Islet precursor cell (in vitro differentiated cells): ENCODE data around the gene C1QTNF8.
"Not testable (repeated sequence)": the region's sequence is repeated elsewhere in the genome, so short reads cannot be mapped to it uniquely, and the experiment has no call there.

Source experiments
- DNase-seq: peaks from one replicate; pipeline ENCODE4 v3.0.0-alpha.2; 2018

Gene C1QTNF8

DNA sequence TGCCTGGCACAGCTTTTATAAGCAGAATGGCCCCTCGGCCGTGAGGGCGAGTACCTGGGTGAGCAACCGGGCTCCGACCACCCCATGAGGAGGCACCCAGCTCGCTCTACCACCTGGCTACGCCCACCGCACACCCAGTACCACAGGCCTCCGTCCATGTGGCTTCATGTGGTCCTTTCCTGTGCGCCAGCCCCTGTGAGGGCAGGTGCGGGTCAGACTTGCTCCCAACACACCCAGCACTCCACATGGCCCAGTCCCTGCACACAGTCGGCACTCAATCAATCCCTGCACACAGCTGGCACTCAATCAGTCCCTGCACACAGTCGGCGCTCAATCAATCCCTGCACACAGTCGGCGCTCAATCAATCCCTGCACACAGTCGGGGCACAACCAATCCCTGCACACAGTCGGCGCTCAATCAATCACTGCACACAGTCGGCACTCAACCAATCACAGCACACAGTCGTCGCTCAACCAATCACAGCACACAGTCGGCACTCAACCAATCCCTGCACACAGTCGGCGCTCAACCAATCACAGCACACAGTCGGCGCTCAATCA lies 4.0 kb downstream of the C1QTNF8 start:
- DNase-seq = no peak

DNA sequence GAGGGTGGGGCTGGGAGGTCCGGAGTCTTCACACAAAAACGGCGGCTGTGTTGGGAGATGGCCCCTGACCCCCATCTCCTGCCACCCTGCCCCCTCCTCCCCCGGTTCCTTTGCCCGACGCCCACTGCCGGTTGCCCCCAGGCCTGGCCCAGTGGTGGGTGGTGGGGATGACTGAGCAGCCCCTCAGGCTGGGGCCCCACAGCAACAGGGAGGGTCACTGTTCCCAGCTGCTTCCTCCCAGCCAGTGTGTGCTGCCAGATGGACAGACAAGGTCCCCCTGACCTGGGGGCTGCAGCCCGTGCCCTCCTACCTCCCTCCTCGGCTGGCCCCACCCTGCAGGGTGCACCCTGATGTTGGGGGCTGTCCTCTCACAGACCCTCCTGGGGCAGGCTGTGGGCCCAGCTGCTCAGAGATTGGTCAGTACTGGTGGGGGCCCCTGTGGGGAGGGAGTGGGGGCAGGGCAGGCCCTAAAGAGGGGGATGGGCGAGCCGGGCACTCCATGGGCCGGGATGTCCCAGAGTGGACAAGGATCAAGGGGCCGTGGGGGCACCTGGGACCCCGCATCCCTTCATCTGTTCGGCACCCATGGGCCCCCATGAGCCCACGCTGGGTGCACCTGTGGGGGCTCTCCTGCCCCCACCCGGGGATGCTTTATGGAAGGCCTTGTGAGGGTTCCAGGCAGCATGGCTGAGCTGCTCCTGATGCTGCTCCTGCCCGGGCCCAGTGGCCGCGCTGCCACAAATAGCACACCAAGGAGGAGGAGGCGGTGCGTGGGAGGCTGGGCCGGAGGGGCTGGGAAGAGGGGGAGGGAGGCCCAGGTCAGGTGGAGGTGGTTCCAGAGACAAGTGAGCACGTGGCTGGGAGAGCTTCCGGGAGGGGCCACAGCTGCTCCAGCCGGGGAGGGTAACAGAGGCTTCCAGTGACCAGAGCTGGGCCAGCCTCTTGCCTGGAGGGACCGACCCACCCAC lies 5.1 kb downstream of the C1QTNF8 start:
- DNase-seq = no peak

DNA sequence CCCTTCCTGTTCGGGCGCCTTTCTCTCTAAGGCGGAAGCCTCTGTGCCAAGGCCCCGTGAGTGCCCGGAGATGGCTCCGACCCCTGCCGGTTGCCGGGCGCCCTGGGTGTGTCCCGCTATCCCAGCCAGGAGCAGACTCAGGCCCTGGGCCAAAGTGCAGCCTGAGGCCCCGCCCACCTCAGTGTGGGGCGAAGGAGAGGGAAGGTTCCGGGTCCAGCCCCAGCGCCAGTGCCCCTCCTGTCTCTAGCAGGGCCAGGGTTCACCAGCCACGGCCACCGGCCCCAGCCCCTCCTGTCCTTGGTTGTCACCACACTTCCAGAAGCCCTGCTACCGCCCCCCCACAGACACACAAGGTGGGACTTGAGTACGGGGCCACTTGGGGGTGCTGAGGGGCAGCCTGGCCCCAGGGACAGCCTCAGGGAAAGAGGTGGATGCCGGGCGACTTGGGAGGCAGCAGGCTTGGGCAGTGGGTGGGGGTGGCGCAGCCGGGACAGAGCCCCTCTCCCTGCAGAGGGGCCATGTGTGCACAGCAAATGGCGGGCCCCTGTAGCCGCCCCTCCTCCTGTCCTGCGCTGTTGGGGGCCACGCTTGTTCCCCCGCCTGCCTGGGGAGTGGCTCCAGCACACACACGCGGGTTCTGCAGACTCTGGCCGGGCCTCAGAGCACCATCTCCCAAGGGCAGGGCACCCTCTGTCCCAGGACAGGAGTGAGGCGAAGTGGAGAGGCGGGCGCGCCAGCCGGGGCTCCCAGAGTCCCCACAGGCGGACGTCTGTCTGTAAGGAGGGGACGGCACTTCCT lies 6.0 kb downstream of the C1QTNF8 start:
- no peak for DNase-seq

DNA sequence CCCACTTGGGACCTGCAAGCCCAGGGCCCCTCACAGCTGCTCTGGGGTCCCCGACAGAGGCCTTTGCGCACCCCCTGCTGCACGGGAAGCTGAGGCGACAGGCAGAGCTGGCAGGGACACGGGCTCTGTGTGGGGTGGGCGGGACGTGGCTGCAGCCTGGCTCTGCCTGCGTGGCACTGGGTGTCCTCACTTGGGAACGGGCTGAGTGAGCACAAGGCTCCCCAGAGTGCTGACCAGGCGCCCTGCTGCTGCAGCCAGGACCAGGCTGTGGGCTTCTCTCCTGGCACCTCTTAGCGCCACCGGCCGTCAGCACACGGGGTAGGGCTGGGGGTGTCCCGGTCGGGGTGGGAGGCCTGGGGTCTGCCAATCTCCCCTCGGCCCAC lies 6.6 kb downstream of the C1QTNF8 start:
- DNase-seq = no peak

DNA sequence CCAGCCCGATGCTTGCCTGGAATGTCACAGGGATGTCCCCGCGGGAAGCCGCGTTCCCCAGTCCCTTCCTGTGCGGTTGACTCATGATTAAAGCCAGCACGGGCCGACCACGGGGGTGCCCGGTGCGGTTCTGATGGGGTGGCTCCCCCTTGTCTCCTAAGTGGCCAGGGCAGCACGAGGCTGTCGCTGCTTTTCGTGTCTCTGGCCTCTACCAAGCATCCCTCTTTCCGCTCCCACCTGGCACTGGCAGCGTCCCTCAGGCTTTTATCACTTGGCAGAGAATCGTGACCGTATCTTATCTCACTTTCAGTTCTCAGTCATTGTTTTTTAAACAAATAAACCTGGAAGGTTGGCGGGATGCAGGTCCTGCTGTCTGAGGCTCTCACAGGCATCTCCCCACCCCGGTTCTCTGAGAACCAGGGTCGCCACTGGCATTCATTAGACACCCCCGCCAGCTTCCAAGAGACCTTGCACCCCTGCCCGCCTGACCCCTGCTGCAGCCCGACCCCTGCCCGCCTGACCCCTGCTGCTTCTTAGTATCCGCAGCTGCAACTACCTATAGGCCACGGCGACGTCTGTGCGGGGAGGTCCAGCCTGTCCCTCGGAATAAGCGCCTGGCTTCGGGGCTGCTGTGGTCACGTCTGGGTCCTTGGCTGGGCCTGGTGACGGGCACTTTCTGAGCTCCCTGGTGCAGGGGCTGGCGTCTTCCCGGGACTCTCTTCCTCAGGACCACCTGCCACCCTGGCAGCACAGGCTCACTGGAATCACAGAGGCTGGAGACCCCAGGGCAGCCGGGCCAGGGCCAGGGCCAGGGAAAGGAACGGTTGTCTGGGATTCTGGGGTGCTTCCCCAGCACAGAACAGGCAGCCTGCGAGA lies 7.5 kb downstream of the C1QTNF8 start:
- DNase-seq = no peak

- DNase-seq = not testable (repeated sequence)
These were observed 9.6 kb downstream of the C1QTNF8 start for GRCh38 chr16:1086443-1086842.

DNA sequence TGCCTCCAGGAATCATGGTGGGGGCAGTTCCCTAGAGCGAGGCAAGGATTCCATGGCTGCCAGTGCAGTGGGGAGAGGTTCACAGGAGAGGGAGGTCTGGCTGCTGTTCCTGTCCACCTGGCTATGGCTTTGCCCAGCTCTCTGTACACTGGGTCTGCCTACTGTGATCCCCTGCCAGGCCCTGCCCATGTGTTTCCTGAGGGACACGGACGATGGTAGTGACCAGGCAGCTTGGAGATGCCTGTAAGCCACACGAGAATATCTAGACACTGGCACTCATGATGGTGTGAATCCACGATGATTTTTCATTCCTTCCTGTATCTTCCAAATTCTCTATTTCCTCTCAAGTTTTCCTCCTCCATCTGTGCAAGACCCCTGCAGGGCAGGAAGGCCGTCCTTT lies 11.1 kb downstream of the C1QTNF8 start:
- DNase-seq = no peak

DNA sequence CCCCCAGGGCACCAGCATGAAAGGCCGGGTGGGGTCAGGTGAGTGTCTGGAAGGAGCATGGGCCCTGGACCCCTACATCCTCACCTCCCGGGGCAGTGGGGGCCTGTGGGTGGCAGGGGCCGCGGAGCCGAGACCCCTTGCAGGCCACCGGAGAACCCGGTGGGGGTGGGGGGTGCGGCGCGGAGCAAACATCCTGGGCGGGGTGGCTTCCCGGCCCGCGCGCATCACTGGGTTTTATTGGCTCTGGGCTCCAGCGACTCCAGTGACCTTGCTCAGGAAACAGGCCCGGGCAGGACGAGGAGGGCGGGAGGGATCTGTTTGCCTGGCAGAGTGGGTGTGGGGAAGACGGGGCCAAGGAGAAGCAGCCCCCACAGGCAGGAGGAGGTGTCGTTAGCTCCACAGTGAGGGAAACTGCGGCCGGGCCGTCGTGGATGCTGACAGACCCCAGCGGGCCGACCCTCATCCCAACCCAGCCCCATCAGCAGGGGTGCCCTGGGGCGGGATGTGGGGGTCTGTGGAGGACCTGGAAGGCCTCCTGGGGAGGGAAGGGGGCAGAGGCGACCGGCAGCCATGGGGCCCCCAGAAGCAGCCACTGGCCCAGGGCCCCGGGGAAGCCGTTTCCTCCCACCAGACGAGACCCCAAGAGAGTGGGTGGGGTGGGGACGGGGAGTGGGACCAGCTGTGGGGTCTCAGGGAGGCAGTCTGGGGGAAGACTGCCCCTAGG lies 12.9 kb downstream of the C1QTNF8 start:
- DNase-seq = no peak

- no peak for DNase-seq
These were observed 13.6 kb downstream of the C1QTNF8 start for GRCh38 chr16:1082266-1082951.

GRCh38 chr16:1081734-1082265 lies 14.2 kb downstream of the C1QTNF8 start:
- no peak for DNase-seq

DNA sequence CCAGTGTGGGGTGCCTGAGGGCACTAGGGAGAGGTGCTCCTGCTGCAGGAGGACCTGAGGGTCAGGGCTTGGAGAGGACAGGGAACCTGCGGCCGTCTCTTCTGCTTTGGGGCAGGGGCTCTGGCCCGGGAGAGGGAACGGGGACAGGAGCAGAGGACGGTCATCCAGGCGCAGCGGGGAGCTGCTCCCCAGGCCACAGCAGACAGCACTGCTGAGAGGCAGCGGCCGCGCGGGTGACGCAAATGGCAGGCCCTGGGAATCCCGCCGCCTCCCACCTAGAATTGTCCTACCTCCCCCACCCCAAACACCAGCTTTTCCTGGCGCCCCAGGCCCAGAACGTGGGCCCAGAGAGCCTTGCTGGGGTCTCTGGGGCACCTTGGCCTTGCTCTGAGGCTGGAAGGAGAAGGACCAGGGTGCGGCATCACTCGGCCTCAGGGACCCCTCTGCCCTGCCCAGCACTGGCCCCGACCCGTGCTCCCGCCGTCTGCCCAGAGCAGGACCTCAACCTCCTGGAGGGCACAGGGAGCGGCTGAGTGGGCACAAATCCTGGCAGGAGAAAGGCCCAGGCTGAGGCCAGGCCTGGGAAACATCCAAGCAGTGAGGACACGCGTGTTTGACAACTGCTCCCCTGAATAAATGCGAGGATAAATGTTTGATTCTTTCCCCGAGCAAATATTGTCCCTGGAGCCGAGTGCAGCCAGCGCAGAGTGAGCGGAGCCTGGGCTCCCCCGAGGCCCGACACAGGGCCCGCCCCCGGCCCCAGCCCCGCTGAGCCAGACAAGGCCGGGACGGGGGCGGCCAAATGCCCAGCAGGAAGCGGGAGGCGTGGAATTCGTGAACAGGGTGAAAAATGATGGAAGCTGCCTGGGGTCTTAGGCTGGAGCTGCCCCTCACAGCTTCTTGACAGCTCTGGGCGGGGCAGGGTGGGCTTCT lies 15.0 kb downstream of the C1QTNF8 start:
- no peak for DNase-seq

- no peak for DNase-seq
These were observed 16.1 kb downstream of the C1QTNF8 start for GRCh38 chr16:1079786-1080525.

DNA sequence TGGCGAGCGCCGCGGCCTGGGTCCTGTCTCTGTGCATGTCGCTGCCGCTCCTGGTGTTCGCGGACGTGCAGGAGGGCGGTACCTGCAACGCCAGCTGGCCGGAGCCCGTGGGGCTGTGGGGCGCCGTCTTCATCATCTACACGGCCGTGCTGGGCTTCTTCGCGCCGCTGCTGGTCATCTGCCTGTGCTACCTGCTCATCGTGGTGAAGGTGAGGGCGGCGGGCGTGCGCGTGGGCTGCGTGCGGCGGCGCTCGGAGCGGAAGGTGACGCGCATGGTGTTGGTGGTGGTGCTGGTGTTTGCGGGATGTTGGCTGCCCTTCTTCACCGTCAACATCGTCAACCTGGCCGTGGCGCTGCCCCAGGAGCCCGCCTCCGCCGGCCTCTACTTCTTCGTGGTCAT lies 16.7 kb downstream of the C1QTNF8 start:
- no peak for DNase-seq

GRCh38 chr16:1078579-1079021 lies 17.4 kb downstream of the C1QTNF8 start:
- DNase-seq = no peak

DNA sequence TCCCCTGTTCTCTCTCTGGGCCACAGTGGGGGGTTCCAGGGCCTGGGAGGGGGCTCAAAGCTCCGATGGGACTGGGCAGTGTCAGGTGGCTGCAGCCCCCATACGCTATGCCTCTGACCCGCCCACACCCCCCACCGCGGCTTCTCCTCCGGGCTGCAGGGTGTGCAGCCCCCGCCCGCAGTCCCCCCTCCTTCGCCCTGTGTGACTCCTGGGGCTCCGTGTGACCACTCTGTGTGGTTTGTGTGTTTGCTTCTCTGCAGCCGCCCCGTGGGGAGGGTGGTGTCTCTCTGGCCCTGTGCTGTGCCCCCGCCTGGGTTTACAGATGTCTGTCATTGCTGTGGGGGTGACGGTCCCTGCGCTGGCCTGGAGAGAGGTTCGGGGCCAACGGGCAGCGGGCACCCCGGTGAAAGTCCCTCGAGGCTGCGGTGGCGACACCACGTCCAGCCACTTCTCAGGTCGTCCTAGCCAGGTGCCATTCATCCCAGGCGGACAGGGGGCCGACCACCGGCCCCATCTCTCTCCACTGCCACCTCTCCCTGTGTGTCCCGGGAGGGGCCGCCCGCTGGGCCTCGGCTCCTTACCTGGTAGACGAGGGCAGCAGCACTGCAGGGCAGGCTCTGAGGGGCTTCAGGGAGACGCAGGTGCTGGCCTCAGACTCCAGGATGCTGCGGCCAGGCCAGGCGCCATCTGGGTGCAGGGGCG lies 18.0 kb downstream of the C1QTNF8 start:
- no peak for DNase-seq

DNA sequence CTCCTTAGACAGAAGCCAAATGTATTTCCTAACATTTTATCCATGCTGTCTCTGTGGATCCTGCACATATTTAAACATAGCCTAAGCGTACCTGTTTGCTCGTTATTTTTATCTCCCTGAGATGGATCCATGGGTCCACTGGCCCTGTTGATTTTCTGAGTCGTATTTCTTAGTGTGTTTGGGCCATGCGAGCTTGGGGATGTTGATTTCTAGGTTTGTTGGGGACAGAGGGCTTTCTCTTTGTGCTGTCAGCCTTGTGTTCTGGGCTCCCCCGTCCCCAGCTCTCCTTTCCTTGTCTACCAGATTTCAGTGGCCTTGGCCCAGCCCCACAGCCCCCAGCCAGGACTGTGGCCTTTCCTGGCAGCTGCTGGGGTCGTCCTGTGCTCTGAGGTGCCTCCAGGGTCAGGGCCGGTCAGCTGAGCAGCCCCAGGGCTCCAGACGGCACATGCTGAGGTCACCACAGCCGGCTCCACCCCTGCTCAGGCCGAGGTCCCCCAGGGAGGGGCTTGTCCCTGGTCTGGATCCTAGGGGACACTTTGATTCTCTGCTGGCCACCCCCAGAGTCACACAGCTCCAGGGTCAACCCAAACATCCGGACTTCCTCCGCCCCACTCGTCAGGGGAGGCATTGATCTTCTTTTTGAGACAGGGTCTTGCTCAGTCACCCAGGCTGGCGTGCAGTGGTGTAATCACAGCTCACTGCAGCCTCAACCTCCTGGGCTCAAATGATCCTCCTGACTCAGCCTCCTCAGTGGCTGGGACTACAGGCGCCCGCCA lies 19.1 kb downstream of the C1QTNF8 start:
- no peak for DNase-seq

DNA sequence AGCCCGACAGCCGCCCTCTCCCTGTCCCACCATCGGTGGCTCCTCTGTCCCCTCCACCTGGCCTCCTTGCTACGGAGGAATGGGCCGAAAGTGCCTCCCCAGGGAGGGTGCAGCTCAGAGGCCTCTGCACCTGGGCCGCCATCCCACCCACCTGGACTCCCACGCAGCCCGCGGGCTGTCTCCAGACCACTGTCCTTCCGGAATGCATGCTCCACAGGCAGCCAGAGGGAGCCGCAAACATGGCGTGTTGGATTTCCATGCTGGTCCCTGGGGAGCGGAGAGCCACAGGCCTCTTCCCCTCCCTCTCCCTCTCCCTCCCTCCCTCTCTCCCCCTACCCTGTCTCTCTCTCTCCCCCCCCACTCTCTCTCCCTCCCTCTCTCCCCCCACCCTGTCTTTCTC lies 20.5 kb downstream of the C1QTNF8 start:
- DNase-seq = no peak

DNA sequence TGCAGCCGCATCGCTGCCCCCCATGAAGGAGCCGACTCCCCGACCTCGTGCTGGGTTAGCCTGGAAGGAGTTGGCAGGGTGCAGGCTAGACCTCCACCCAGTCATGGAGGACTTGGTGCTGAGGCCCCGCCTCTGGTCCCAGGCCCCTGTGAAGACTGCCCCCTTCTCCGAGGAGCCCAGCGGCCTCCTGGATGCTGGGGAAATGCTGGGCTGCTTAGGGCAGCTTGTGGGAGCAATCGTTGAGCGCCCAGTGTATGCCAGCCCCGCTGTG lies 21.7 kb downstream of the C1QTNF8 start:
- no peak for DNase-seq
